ENCODE measurements around the gene KRTAP3-3. TPM values are rescaled to one million over a fixed set of nuclear protein-coding genes. Genes with fewer than 3 reads are reported as not detected.

The KRTAP3-3 gene
- total RNA-seq, 1 donor = not detected

GRCh38 chr17:41019415-41019814 lies 25.5 kb upstream of the KRTAP3-3 start:
- Histone ChIP-seq H3K27ac (ENCODE audit: low read depth, low read length) (no peak overlapping the region), H3K9me3 (ENCODE audit: low read depth, low read length) (peaks cover 4% of the 10 kb centered on the region), H2AFZ (ENCODE audit: low read length) (no peak overlapping the region), H3K4me3 (ENCODE audit: insufficient read depth, low read length) (no peak overlapping the region), H3K4me2 (ENCODE audit: insufficient read depth, low read length) (no peak overlapping the region), H3K79me2 (ENCODE audit: insufficient read depth, low read length) (no peaks in the 10 kb centered on the region), H3K36me3 (ENCODE audit: insufficient read depth, low read length) (no peaks in the 10 kb centered on the region), H4K20me1 (ENCODE audit: insufficient read depth, low read length) (no peaks in the 10 kb centered on the region), H3K27me3 (ENCODE audit: insufficient read depth, low read length) (no peaks in the 10 kb centered on the region), H3K4me1 (ENCODE audit: insufficient read depth, low read length) (peaks cover 3% of the 10 kb centered on the region)
- TF ChIP-seq CTCF (IDR thresholded peaks at IDR 0.05; ENCODE audit: extremely low read depth, low read depth, low read length) = no peak
- DNase-seq (ENCODE audit: insufficient read length, low spot score, missing footprints) = no peak

- Histone ChIP-seq H3K4me3 (ENCODE audit: insufficient read depth, low read length) (no peak overlapping the region), H3K27me3 (ENCODE audit: insufficient read depth, low read length) (no peaks in the 10 kb centered on the region), H2AFZ (ENCODE audit: low read length) (peak overlapping the region; percentile 13), H3K4me2 (ENCODE audit: insufficient read depth, low read length) (no peak overlapping the region), H3K9me3 (ENCODE audit: low read depth, low read length) (peaks cover 4% of the 10 kb centered on the region), H3K27ac (ENCODE audit: low read depth, low read length) (no peak overlapping the region), H4K20me1 (ENCODE audit: insufficient read depth, low read length) (no peaks in the 10 kb centered on the region), H3K4me1 (ENCODE audit: insufficient read depth, low read length) (no peaks in the 10 kb centered on the region), H3K36me3 (ENCODE audit: insufficient read depth, low read length) (no peaks in the 10 kb centered on the region), H3K79me2 (ENCODE audit: insufficient read depth, low read length) (no peaks in the 10 kb centered on the region)
- no peak for DNase-seq (ENCODE audit: insufficient read length, low spot score, missing footprints)
- TF ChIP-seq CTCF (IDR thresholded peaks at IDR 0.05; ENCODE audit: extremely low read depth, low read depth, low read length) = no peak
These were observed 24.6 kb upstream of the KRTAP3-3 start for GRCh38 chr17:41018541-41018940.

DNA sequence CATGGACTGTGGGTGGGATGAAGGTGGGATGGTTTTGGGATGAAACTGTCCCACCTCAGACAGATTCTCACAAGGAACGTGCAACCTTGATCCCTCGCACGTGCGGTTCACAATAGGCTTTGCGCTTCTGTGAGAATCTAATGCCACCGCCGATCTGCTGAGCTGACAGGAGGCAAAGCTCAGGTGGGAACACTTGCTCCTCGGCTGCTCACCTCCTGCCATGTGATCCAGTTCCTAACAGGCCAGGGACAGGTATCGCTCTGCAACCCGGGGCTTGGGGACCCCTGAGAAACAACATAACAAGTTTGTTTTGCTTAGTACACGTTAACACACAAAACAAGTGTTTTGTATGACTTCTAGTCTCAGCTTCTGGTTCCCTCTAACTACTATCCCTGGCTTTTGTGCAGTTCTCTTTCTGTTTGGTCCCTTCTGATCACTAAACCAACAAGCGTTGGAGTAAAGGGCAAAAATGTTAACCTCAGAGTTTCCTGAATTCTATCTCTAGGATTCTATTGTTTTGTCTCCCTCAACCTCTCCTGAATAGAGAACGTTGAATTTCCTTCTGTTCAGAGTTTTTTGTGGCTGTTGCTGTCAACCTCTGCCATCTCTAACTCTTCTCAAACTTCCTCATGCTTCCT lies 22.7 kb upstream of the KRTAP3-3 start:
- peaks cover 4% of the 10 kb centered on the region for H3K9me3 ChIP-seq (ENCODE audit: low read depth, low read length)
- no peak overlapping the region for H3K27ac ChIP-seq (ENCODE audit: low read depth, low read length)
- TF ChIP-seq CTCF (IDR thresholded peaks at IDR 0.05; ENCODE audit: extremely low read depth, low read depth, low read length) = no peak
- no peaks in the 10 kb centered on the region for H3K4me1 ChIP-seq (ENCODE audit: insufficient read depth, low read length)
- H2AFZ ChIP-seq (ENCODE audit: low read length) = no peak overlapping the region
- H3K36me3 ChIP-seq (ENCODE audit: insufficient read depth, low read length) = no peaks in the 10 kb centered on the region
- H3K27me3 ChIP-seq (ENCODE audit: insufficient read depth, low read length) = no peaks in the 10 kb centered on the region
- no peaks in the 10 kb centered on the region for H4K20me1 ChIP-seq (ENCODE audit: insufficient read depth, low read length)
- H3K4me2 ChIP-seq (ENCODE audit: insufficient read depth, low read length) = no peak overlapping the region
- H3K79me2 ChIP-seq (ENCODE audit: insufficient read depth, low read length) = no peaks in the 10 kb centered on the region
- no peak for DNase-seq (ENCODE audit: insufficient read length, low spot score, missing footprints)
- no peak overlapping the region for H3K4me3 ChIP-seq (ENCODE audit: insufficient read depth, low read length)

- Histone ChIP-seq H4K20me1 (ENCODE audit: insufficient read depth, low read length) (no peaks in the 10 kb centered on the region), H3K9me3 (ENCODE audit: low read depth, low read length) (no peaks in the 10 kb centered on the region), H3K4me2 (ENCODE audit: insufficient read depth, low read length) (no peak overlapping the region), H2AFZ (ENCODE audit: low read length) (no peak overlapping the region), H3K27me3 (ENCODE audit: insufficient read depth, low read length) (no peaks in the 10 kb centered on the region), H3K36me3 (ENCODE audit: insufficient read depth, low read length) (no peaks in the 10 kb centered on the region), H3K4me3 (ENCODE audit: insufficient read depth, low read length) (no peak overlapping the region), H3K4me1 (ENCODE audit: insufficient read depth, low read length) (no peaks in the 10 kb centered on the region), H3K27ac (ENCODE audit: low read depth, low read length) (no peak overlapping the region), H3K79me2 (ENCODE audit: insufficient read depth, low read length) (no peaks in the 10 kb centered on the region)
- no peak for DNase-seq (ENCODE audit: insufficient read length, low spot score, missing footprints)
- no peak for TF ChIP-seq CTCF (IDR thresholded peaks at IDR 0.05; ENCODE audit: extremely low read depth, low read depth, low read length)
These were observed 21.5 kb upstream of the KRTAP3-3 start for GRCh38 chr17:41015454-41015853.
